IPS DF 19.7 (cell line): ENCODE measurements around the gene ZNF266.

ENCODE experiments used
- DNase-seq: peaks from one replicate; pipeline ENCODE4 v3.0.0-alpha.2; 2013; ENCODE audit warnings: low read depth, low spot score

The ZNF266 gene

DNA sequence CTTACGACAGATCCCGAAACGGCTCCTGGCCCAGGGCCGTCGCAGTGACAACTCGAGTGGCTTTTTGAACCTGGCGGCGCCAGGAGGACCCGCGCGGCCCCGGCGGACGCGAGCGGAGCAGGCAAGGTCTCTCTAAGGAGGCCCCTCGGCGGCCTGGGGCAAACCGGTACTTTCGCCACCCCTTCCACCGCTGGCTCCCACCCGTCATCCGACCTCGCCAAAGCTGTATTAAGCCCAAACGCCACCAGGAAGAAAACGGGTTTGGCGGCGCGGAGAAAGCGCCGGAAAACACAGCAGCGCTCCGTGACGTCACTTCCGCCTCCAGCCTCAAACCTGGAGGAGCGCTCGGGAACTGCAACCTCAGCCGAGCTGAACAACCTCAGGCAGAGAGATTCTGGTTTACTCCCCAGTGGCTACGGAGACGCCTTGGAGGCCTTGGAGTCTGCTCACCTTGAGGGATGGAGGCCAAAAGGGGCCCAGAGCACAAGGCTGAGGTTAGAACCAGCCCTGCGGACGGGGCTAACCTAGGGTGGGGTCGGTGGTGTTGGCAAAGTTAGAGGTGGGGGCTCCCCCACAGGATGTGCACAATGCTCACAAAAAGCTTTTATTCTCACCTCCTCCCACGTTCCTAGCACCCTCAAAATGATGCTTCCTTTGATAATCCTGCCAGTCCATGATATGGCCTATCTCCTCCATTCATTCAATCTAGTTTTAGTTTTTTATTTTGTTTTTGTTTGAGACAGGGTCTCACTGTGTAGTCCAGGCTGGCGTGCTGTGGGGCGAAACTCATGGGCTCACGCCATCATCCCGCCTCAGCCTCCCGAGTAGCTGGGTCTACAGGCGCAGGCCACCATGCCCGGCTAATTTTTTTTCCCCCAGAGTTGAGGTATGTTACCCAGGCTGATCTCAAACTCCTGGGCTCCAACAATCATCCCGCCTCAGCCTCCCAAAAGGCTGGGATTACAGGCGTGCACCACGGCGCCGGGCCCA lies at the start of gene ZNF266:
Gene ZNF266 (minus strand): TSS at position 295 of the 990 bp plus-strand sequence. CDS start 15,484 bp downstream, outside the sequence.
- DNase-seq, result peak; percentile 86

DNA sequence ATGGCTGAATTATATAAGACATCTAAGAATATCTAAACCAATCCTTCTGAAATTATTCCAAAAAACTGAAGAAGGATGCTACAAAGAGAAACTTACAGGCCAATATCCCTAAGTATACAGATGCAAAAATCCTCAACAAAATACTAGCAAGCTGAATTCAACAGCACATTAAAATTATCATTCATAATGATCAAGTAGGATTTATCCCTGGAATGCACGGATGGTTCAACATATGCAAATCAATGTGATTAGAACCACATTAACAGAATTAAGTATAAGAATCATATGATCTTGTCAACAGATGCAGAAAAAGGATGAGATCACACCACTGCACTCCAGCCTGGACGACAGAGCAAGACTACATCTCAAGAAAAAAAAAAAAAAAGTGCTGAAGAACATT lies 49.8 kb upstream of the ZNF266 start:
- DNase-seq, result no peak

DNA sequence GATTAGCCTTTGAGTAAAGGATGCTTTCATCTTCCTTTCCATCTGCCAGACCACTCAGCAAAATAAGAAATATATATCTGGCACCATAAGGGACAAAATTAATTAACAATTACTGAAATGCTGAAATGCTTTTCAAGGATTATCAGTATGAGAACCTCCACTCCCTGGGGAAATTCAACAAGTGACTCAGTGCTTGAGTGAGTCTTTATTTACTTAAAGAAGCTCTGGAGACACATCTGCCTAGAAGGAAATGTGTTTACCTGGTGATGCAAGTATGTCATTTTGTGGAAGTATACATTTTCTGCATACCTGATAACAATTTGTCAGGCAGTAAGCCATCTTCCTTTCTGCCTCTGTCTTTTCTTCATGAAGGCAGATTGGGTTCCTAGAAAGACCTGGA lies 39.6 kb upstream of the ZNF266 start:
- DNase-seq, result no peak

DNA sequence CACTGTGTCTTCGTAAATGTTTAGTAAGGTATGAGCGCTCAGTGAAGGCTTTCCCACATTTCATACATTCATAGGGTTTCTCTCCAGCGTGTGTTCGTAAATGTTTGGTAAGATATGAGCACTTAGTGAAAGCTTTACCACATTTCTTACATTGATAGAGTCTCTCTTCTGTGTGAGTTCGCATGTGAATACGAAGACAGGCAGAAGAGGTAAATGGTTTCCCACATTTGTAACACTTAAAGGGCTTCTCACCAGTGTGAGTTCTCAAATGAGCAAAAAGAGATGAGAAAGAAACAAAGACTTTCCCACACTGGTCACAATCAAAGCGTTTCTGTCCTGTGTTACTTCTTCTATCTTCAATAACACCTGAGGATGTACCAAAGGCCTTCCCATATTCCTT lies 31.8 kb upstream of the ZNF266 start:
- DNase-seq, result no peak

DNA sequence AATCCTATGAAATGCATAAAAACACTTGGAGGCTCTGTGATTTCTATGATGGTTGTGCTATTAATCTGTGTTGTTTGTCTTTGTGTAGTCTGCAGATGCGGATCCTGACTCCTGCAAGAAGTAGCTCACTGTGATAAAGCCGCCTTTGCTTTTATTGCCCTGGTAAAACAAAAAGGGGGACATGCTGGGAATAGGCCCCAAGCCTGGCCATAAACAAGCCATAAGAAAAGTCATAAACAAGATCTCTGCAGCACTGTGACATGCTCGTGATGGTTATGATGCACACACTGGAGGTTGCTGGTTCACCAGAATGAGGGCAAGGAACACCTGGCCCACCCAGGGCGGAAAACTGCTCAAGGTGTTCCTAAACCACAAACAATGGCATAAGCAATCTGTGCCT lies 26.6 kb upstream of the ZNF266 start:
- DNase-seq, result no peak

DNA sequence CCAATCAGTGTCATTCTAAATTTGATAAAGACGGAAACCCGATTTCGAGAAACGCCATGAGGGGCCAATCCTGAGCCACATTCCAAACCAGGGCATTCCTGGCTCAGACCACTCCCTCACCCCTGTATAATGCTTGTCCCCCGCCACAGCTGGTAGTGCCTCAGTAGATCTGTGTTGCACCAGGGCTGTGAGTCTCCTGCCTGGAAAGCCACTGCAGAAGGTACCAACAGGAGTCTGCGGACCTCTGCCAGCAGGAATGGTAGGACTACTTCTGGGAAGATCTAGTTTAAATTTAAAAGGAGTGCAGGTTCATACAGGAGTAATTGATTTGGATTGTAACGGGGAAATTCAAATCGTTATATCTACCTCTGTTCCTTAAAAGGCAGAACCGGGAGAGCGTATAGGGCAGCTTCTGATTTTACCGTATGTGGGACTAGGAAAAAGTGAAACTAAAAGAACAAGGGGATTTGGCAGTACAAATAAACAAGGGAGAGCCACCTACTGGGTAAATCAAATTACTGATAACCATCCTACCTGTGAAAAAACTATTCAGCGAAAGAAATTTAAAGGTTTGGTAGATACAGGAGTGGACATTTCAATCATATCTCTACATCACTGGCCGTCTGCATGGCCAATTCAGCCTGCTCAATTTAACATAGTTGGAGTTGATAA lies 20.8 kb upstream of the ZNF266 start:
- DNase-seq, result no peak

DNA sequence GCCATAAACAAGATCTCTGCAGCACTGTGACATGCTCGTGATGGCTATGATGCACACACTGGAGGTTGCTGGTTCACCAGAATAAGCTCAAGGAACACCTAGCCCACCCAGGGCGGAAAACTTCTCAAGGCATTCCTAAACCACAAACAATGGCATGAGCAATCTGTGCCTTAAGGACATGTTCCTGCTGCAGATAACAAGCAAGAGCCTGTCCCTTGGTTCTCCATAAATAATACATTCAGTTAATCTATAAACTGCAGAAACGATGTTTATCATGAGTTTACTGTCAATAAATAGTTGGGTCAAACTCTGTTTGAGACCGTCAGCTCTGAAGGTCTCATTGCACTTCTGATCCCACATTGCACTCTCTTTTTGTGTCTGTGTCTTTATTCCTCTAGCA lies 18.6 kb upstream of the ZNF266 start:
- no peak for DNase-seq

DNA sequence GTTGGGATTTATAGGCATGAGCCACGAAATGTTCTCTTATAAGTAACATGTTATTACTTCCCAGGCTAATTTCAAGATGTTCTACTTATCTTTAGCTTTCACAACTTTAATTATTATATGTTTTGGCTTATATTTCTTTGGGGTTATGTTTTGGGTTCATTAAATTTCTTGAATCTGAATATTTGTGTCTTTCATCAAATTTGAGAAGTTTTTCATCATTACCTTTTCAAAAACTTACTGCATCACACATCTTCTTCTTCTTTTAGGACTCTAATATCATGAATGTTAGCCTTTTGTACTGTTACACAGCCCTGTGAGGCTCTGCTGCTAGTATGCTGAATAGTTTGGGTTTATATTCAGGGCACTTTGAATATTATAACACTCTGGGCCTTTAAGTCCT lies 9.7 kb upstream of the ZNF266 start:
- no peak for DNase-seq

DNA sequence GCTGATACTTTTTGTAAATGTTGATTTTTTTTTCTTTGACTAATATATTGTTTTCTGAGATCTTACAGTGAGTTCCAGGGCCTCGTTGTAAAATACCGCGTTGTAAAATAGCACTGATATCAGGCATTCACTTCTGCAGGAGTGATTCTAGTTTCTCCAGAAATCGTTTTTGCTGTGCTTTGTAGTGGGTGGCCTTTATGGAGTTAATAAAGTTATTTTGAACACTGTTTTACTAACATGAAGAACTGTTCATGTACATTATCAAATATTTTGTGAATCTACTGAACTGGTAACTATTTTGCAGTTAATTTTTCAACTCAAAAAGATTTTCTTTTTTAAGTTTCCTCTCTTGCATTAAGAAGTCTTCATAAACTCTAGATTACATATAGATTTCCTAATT lies 985 bp upstream of the ZNF266 start:
- DNase-seq, result no peak

DNA sequence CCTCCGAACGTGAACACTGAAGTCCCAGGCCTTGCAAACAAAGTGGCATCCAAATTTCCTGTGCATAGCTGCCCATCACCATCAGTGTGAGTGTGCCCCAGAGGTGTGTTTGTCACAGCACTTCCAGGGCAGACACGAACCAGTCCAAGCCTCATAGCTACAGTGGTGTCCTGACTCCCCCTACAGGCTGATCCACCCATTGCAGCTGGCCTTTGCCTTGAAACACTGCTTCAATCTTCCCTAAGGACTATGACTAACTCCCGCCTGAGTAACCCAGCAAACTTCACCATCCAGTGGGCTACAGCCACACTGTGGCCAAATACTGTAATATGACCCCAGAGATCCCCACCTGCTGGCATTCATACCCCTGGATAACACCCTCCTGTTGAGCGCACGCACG lies 3.9 kb downstream of the ZNF266 start:
- peak; percentile 61 for DNase-seq

DNA sequence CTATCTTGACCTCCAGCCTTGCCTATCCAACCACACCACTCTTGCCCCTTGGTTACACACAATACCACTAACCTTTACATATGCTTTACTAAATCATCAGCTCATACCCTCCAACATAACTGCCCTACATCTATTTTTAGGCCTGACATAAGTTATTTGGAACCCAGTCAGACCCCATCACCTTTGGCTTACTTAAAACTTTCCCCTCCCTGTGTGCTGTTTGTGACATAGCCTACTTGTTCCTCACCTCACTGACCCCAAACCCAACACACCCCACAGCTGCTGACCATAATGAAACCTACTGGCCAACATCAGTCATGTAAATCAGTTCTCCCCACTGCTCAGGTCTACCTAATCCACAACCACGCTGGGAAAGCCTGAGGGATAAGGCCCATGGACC lies 4.9 kb downstream of the ZNF266 start:
- DNase-seq, result no peak

DNA sequence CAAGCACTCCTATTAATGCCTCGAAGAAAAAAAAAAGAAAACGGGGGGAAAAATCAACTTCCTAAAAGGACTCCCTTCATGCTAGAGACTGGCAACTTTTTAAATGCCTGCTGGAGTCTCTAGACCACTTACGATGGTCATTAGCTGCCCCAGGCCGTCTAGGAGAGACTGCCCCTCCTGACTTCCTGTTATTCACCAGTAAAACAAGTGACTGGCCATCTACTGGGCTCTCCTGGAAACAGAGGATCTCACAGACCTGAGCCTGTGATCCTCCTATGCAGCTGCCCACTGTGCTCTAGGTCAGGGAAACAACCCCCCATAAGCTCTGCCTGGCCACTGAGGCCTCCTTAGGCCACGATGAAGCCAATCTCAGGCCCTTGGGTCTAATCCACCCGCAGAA lies 7.4 kb downstream of the ZNF266 start:
- DNase-seq, result no peak

DNA sequence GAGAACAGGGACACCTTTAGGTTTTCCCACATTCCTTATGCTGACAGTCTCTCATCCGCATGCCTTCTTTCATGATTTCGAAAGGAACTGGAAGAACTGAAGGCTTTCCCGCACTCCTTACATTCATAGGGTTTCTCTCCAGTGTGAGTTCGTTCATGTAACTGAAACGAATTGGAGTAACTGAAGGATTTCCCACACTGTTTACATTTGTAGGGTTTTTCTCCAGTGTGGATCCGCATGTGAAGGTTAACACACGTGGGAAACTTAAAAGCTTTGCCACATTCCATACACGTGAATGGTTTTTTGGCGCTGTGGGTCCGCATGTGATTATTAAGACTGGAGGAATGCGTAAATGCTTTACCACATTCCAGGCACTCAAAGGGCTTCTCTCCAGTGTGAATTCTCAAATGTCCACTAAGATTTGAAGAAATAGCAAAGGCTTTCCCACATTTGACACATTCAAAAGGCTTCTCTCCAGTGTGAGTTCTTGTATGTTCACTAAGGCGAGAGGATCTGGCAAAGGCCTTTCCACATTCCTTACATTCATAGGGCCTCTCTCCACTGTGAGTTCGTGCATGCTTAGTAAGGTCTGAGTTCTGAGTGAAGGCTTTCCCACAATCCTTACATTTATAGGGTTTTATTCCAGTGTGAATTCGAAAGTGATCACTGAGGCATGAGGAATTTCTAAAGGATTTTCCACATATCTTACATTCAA lies 22.0 kb downstream of the ZNF266 start:
- DNase-seq, result no peak

DNA sequence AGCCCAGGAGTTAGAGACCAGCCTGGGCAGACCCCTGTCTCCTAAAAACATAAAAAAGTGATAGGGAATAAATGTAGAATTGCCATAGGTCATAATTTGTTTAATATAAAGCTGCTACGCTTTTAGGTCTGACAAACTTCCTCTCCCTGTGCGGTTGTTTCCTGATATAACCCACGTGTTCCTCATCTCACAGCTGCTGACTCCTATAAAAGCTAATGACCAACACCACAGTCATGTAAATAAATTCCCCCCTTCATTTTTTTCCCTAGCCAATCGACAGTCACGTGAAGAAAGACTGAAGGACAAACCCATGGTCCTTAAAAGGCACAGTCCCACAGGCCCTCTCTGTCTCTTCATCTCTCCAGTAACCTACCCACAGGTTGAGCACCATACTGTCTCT lies 27.5 kb downstream of the ZNF266 start:
- no peak for DNase-seq

DNA sequence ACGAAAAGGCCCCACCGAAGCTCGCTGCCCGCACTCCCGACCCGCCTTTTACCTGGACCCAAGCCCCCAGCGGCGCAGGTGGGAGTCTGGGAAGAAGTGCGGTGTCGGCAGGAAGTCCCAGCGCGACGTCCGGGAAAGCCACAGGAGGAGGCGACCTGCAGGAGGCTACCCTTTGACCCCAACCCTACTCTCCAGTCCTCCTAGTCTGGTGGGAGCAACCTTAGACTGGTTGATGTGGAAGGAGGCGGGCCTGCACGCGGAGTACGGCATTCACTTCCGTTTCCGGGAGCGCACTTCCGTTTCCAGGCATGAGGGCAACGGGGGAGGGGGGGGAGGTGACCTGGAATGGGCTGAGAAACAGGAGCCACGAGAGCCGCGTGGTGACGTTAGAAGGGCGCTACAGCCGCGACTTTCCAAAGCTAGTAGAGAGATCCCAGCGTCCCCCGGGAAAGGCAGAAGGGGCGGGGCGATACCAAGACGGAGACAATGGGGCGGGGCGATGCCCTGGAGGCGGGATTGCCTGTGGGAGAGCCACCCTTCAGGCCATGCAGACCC lies 28.5 kb downstream of the ZNF266 start:
- no peak for DNase-seq

DNA sequence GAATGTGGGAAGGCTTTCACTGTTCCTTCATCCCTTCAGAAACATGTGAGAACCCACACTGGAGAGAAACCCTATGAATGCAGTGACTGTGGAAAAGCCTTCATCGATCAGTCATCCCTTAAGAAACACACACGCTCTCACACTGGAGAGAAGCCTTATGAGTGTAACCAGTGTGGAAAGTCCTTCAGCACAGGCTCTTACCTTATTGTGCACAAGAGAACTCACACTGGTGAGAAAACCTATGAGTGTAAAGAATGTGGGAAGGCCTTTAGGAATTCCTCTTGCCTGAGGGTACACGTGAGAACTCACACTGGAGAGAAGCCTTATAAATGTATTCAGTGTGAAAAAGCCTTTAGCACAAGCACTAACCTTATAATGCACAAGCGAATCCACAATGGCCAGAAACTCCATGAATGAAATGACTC lies 54.0 kb downstream of the ZNF266 start:
- DNase-seq, result no peak

DNA sequence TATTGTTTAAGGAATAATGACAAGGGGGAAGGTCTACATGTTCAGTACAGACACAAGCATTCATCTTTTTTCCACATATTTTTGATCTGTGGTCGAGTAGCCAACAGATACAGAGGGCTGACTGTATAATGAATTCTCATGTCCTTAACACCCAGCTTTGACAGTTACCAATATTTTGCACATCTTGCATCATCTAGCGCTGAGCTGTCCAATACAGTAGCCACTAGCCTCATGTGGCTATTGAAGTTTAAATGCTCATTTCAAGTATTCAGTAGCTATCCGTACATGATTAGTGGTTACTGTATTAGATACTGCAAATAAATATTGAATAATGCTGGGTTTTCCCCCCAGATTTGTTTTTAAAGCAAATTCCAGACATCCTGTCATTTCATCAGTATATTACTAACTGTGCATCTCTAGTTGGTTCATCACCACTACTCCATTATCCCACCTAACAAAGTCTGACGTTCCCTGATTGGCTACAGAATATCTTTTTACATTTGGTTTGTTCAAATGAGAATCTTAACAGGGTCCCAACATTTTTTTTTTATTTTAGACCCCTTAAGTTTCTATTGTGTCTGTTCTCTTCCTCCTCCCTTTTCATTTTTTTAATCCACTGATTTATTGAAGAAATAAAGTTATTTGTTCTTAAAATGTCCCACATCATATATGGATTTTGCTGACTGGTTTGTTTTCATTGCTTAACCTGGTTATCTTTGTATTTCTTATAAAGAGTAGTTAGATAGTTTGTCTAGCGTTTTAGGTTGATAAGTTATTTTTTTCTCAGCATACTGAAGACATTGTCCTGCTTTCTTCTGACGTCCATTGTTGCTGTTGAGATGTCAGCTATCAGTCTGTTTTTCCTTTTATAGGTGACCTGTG lies 64.4 kb downstream of the ZNF266 start:
- DNase-seq, result no peak

DNA sequence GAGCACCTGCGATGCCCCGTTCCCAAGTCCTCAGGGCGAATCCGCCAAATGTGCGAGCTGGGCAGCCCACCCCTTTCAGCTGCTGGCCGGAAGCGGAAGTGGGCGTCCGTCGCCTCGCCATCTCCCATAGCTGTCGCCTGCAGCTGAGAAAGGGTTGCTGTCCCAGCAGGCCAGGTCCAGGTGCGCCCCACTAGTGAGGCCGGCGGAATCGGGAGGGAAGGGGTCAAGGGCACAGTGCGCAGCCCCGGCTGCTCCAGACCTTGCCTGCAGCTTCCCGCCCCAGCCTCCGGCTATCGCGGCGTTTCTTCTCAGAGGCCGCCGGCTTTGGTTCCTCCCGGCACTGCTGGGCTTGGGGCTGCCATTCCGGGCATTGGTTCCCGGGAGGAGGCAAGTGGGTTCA lies 72.5 kb downstream of the ZNF266 start, which contains the start of gene ZNF177:
Gene ZNF177 (plus strand): TSS at position 109 of the 400 bp plus-strand sequence. CDS start 15,299 bp downstream, outside the sequence.
- no peak for DNase-seq
